Gastrocnemius medialis (tissue), 4 donors: ENCODE measurements around the gene HERC4.

ENCODE experiments used
- POLR2A ChIP-seq, 2 donors: fragments of 450-650 bp; IDR thresholded peaks; one replicate each; pipeline ENCODE4 v1.6.1; 2017; ENCODE audit warnings: antibody characterized with exemption in 2 of 2, mild to moderate bottlenecking in 2 of 2, moderate library complexity in 2 of 2
- TF ChIP-seq, protein P1 (sequence below), 5 experiments: fragments of 450-650 bp in 3 of 5; fragments of 200-600 bp in 2 of 5; sonication (generic) in 2 of 5; IDR thresholded peaks in 4 of 5; conservative IDR thresholded peaks in 1 of 5; 1 replicate in 4 of 5; 2 replicates in 1 of 5; pipeline ENCODE4 v1.5.1; 2016 to 2019; ENCODE audit warnings: antibody characterized with exemption in 5 of 5, mild to moderate bottlenecking in 3 of 5, moderate library complexity in 3 of 5

DNA sequence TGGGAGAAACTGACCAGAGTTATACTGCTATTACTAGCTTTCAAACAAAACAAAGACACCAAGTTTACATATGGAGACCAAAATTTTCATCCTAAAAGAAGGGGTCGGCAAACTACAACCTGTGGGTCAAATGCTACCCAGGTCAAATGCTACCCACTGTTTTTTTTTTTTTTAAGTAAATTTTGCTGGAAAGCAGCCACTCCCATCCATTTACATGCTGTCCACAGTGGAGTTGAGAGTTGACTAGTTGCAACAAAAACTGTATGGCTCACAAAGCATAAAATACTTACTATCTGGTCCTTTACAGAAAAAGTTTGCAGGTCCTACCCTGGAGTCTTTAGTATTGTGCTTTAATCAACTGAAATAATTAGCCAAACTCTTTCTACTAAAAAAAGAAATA lies 99.2 kb downstream of the HERC4 start:
- TF ChIP-seq, protein P1, sequence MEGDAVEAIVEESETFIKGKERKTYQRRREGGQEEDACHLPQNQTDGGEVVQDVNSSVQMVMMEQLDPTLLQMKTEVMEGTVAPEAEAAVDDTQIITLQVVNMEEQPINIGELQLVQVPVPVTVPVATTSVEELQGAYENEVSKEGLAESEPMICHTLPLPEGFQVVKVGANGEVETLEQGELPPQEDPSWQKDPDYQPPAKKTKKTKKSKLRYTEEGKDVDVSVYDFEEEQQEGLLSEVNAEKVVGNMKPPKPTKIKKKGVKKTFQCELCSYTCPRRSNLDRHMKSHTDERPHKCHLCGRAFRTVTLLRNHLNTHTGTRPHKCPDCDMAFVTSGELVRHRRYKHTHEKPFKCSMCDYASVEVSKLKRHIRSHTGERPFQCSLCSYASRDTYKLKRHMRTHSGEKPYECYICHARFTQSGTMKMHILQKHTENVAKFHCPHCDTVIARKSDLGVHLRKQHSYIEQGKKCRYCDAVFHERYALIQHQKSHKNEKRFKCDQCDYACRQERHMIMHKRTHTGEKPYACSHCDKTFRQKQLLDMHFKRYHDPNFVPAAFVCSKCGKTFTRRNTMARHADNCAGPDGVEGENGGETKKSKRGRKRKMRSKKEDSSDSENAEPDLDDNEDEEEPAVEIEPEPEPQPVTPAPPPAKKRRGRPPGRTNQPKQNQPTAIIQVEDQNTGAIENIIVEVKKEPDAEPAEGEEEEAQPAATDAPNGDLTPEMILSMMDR (IDR thresholded peaks at IDR 0.05 in 4 of 5, conservative IDR thresholded peaks at IDR 0.05 in 1 of 5): no peak
- TF ChIP-seq POLR2A (IDR thresholded peaks at IDR 0.05): no peak
